GM12878 (cell line): ENCODE measurements around the gene SYNJ2. TPM values are rescaled to one million over a fixed set of nuclear protein-coding genes. Genes with fewer than 3 reads are reported as not detected.

ENCODE experiments used
- ATAC-seq: fragments of 200-7000 bp; cut with Tn5 transposase; 3 replicates; pipeline ENCODE4 v1.9.1; 2020; ENCODE audit warnings: mild to moderate bottlenecking, moderate library complexity
- BruUV-seq: library from RNA; stranded (reverse); fragments of 400-500 nt; replicated peaks from 2 replicates; lab custom pipeline; 2021; lab: Mats Ljungman, UMichigan
- CTCF ChIA-PET: fragments of 300-600 bp; sonication (Branson Sonifier 250); formaldehyde crosslinking; extraction: SDS; loops from one replicate; lab custom pipeline; 2021; ENCODE audit warnings: inconsistent platforms; lab: Yijun Ruan, JAX
- POLR2A ChIA-PET: fragments of 350-600 bp; formaldehyde crosslinking; extraction: SDS; loops from one replicate; lab custom pipeline; 2021; ENCODE audit warnings: inconsistent platforms; lab: Charles Lee
- RAD21 ChIA-PET: fragments of 300-600 bp; sonication (Branson Sonifier 250); formaldehyde crosslinking; loops from one replicate; lab custom pipeline; 2023; ENCODE audit warnings: antibody characterized with exemption; ENCODE audit not compliant: unreplicated experiment; lab: Charles Lee
- SMC1A ChIA-PET: fragments of 300-600 bp; sonication (Branson Sonifier 250); formaldehyde crosslinking; loops from one replicate; lab custom pipeline; 2023; ENCODE audit not compliant: unreplicated experiment, uncharacterized antibody; lab: Charles Lee
- DNase-seq: peaks from one replicate; pipeline ENCODE4 v3.0.0-alpha.2; 2011; ENCODE audit warnings: low read depth, low spot score
- FAIRE-seq: peaks from 3 replicates; lab custom pipeline; 2011; peaks lifted over from hg19 to GRCh38; lab: Jason Lieb, UNC
- H2AFZ ChIP-seq: 2 replicates; pipeline ENCODE4 v1.6.0; 2011; ENCODE audit warnings: low read depth, low read length, control low read depth; ENCODE audit not compliant: control insufficient read depth
- H3K27ac ChIP-seq: 2 replicates; pipeline ENCODE4 v1.5.1; 2011; ENCODE audit warnings: control low read depth; ENCODE audit not compliant: control insufficient read depth, insufficient read depth
- H3K27me3 ChIP-seq, 2 experiments: replicated peaks in 1 of 2; 2 replicates each; pipeline versions ENCODE4 v1.6.0 to v1.6.1; 2011; ENCODE audit warnings: low read length in 1 of 2; ENCODE audit not compliant: control insufficient read depth in 2 of 2, insufficient read depth in 2 of 2
- H3K36me3 ChIP-seq, 2 experiments: 2 replicates each; pipeline ENCODE4 v1.5.1; 2011; ENCODE audit warnings: low read length in 1 of 2; ENCODE audit not compliant: control insufficient read depth in 2 of 2, insufficient read depth in 2 of 2
- H3K4me1 ChIP-seq: 2 replicates; pipeline ENCODE4 v1.6.1; 2011; ENCODE audit warnings: mild to moderate bottlenecking, low read length, moderate library complexity, mixed read lengths; ENCODE audit not compliant: control insufficient read depth, insufficient read depth
- H3K4me2 ChIP-seq: 2 replicates; pipeline ENCODE4 v1.6.0; 2011; ENCODE audit warnings: control low read depth; ENCODE audit not compliant: control insufficient read depth, insufficient read depth
- H3K4me3 ChIP-seq: fragments of 200-600 bp; sonication (generic); 2 replicates; pipeline ENCODE4 v1.5.1; 2016
- H3K79me2 ChIP-seq: 2 replicates; pipeline ENCODE4 v1.6.0; 2011; ENCODE audit warnings: low read length; ENCODE audit not compliant: control insufficient read depth, insufficient read depth
- H3K9ac ChIP-seq: 2 replicates; pipeline ENCODE4 v1.8.0; 2011; ENCODE audit warnings: low read length, control low read depth, mixed read lengths; ENCODE audit not compliant: control insufficient read depth, insufficient read depth
- H3K9me3 ChIP-seq: replicated peaks from 3 replicates; pipeline ENCODE4 v1.5.1; 2011; ENCODE audit warnings: mild to moderate bottlenecking, low read length; ENCODE audit not compliant: control insufficient read depth, insufficient read depth
- H4K20me1 ChIP-seq: 2 replicates; pipeline ENCODE4 v1.6.0; 2011; ENCODE audit not compliant: control insufficient read depth, insufficient read depth
- ATF7 ChIP-seq: fragments of 450-650 bp; IDR thresholded peaks from 2 replicates; pipeline ENCODE4 v1.6.1; 2016; ENCODE audit warnings: low read depth, mild to moderate bottlenecking
- CREM ChIP-seq: IDR thresholded peaks from 2 replicates; pipeline ENCODE4 v1.6.1; 2014; ENCODE audit warnings: antibody characterized with exemption, low read depth
- CUX1 ChIP-seq: IDR thresholded peaks from 2 replicates; pipeline ENCODE4 v1.6.1; 2012; ENCODE audit warnings: improper control_type of control experiment, low read depth, low read length; ENCODE audit not compliant: insufficient replicate concordance
- FOS ChIP-seq: IDR thresholded peaks from 3 replicates; pipeline ENCODE4 v1.6.1; 2011; ENCODE audit warnings: borderline replicate concordance; ENCODE audit not compliant: insufficient read length; ENCODE audit errors: extremely low read depth
- GABPA ChIP-seq: IDR thresholded peaks from 2 replicates; pipeline ENCODE4 v1.6.1; 2014; ENCODE audit warnings: antibody characterized with exemption, low read depth, mild to moderate bottlenecking, inconsistent platforms
- GATAD2B ChIP-seq: fragments of 450-650 bp; conservative IDR thresholded peaks from 2 replicates; pipeline ENCODE4 v1.6.1; 2017; ENCODE audit warnings: low read depth, mild to moderate bottlenecking, moderate library complexity
- KDM1A ChIP-seq: fragments of 200-600 bp; sonication (generic); IDR thresholded peaks from 2 replicates; pipeline ENCODE4 v1.6.1; 2016; ENCODE audit warnings: borderline replicate concordance
- NFIC ChIP-seq: IDR thresholded peaks from 2 replicates; pipeline ENCODE4 v1.6.1; 2012; ENCODE audit warnings: low read depth, mild to moderate bottlenecking, inconsistent platforms, low read length, moderate library complexity
- NFXL1 ChIP-seq: fragments of 450-650 bp; IDR thresholded peaks from 2 replicates; pipeline ENCODE4 v1.6.1; 2017; ENCODE audit warnings: antibody characterized with exemption, mild to moderate bottlenecking, borderline replicate concordance
- PML ChIP-seq: IDR thresholded peaks from 2 replicates; pipeline ENCODE4 v1.6.1; 2012; ENCODE audit warnings: low read length, inconsistent platforms
- RAD21 ChIP-seq: IDR thresholded peaks from 2 replicates; pipeline ENCODE4 v1.6.1; 2011; ENCODE audit warnings: mild to moderate bottlenecking, low read depth, low read length, moderate library complexity; ENCODE audit not compliant: insufficient read depth
- RAD51 ChIP-seq: fragments of 450-650 bp; IDR thresholded peaks from 2 replicates; pipeline ENCODE4 v1.6.1; 2016; ENCODE audit warnings: moderate library complexity, mild to moderate bottlenecking, inconsistent platforms
- YY1 ChIP-seq: IDR thresholded peaks from 2 replicates; pipeline ENCODE4 v1.6.1; 2011; ENCODE audit warnings: low read depth, mild to moderate bottlenecking, low read length
- ZBED1 ChIP-seq: IDR thresholded peaks from 2 replicates; pipeline ENCODE4 v1.6.1; 2016; ENCODE audit warnings: borderline replicate concordance
- ZSCAN29 ChIP-seq: fragments of 450-650 bp; IDR thresholded peaks from 2 replicates; pipeline ENCODE4 v1.6.1; 2017; ENCODE audit warnings: mild to moderate bottlenecking, moderate library complexity
- WGBS: methylation state at CpG from one replicate; pipeline ENCODE4 v1.1.6; 2016; ENCODE audit warnings: low lambda C conversion rate; ENCODE audit not compliant: insufficient replicate concordance, insufficient coverage; ENCODE audit errors: missing lambda C conversion rate; 5-methylcytosine and 5-hydroxymethylcytosine counted together
- in situ Hi-C: fragments of 300-500 bp; cut with MboI; formaldehyde crosslinking; loops from 9 replicates; pipeline ENCODE4 v1.14.3; 2018; ENCODE audit warnings: mixed read lengths
- intact Hi-C: fragments of 100-400 bp; cut with micrococcal nuclease; formaldehyde crosslinking; loops from one replicate; pipeline ENCODE4 v1.14.2; 2022; ENCODE audit not compliant: unreplicated experiment
- polyA plus RNA-seq, 11 experiments: library from polyadenylated mRNA; depleted of rRNA in 4 of 11; unstranded in 6 of 11; stranded (reverse) in 5 of 11; fragments of >200 nt; fragmentation: Nextera tagmentation in 4 of 11; fragmentation: Illumina TruSeq in 1 of 11; extraction: Ambion mirVana in 4 of 11; extraction: Trizol in 1 of 11; gene quantifications; 1 replicate in 1 of 11; 2 replicates in 10 of 11; pipeline versions ENCODE4 v1.2.1 to v1.2.3, GENCODE V29; 2011 to 2016; ENCODE audit warnings: inconsistent platforms in 2 of 11, missing spikeins in 2 of 11, low read depth in 1 of 11
- total RNA-seq, 4 experiments: library from RNA; depleted of rRNA in 3 of 4; stranded (reverse); fragments of >200 nt in 3 of 4; fragmentation: Illumina TruSeq in 1 of 4; extraction: Trizol in 1 of 4; gene quantifications; 2 replicates each; pipeline versions ENCODE4 v1.2.1 to v1.2.3, GENCODE V29; 2013 to 2021

The SYNJ2 gene
- total and polyA plus RNA-seq, 10 of the 15 experiments (the other 5 are each of a cell fraction or from before 2014, with no cell fraction given) = 0.11 to 1.8 (median 0.57) TPM

- FAIRE-seq = no peak
- Histone ChIP-seq H3K27me3 (no peaks in the 10 kb centered on the region), H3K4me2 (no peak overlapping the region), H3K9me3 (no peaks in the 10 kb centered on the region), H3K27ac (no peak overlapping the region), H3K79me2 (no peaks in the 10 kb centered on the region), H3K4me1 (no peaks in the 10 kb centered on the region), H3K9ac (no peak overlapping the region), H2AFZ (no peak overlapping the region), H3K36me3 (no peaks in the 10 kb centered on the region; a peak in 1 of 4 replicates), H3K4me3 (no peak overlapping the region), H4K20me1 (no peaks in the 10 kb centered on the region; the same call in 1 of the 2 replicates)
- no peak for ATAC-seq
- SMC1A ChIA-PET = interaction anchor here (0.8 kb wide), 1 partner anchor 11 kb away, joined by 3 read pairs; no protein-coding TSS in a partner anchor
- RAD21 ChIA-PET = no interaction called here
- in situ Hi-C loops = no loop called here
- CTCF ChIA-PET = no interaction called here
- intact Hi-C loops = no loop called here
- no TSS peak for BruUV-seq
- POLR2A ChIA-PET = no interaction called here
- 92% methylated on average over 6 of the region's 6 CpGs for WGBS
- TF ChIP-seq GATAD2B (no peak), FOS (no peak), ZSCAN29 (no peak), YY1 (no peak), PML (no peak), RAD51 (no peak), GABPA (no peak), NFIC (no peak), NFXL1 (no peak), ZBED1 (no peak), CREM (no peak), KDM1A (no peak), CUX1 (no peak), ATF7 (no peak), RAD21 (no peak)
- DNase-seq = no peak
These were observed 38.6 kb downstream of the SYNJ2 start for GRCh38 chr6:158020272-158020711.
